ENCODE results near the gene R3HCC1L. TPM values are rescaled to one million over a fixed set of nuclear protein-coding genes. Genes with fewer than 3 reads are reported as not detected.

The R3HCC1L gene
- total RNA-seq, 3 donors from 2014 or later = 12.2 to 28.5 (median 20.6) TPM

- Histone ChIP-seq H3K36me3 (no peaks in the 10 kb centered on the region), H3K4me3 (no peak overlapping the region)
- intact Hi-C loops (cut with DNase I; ENCODE audit: low total_unique reads) = no loop called here
These were observed 110.1 kb downstream of the R3HCC1L start for GRCh38 chr10:98244586-98244985.

DNA sequence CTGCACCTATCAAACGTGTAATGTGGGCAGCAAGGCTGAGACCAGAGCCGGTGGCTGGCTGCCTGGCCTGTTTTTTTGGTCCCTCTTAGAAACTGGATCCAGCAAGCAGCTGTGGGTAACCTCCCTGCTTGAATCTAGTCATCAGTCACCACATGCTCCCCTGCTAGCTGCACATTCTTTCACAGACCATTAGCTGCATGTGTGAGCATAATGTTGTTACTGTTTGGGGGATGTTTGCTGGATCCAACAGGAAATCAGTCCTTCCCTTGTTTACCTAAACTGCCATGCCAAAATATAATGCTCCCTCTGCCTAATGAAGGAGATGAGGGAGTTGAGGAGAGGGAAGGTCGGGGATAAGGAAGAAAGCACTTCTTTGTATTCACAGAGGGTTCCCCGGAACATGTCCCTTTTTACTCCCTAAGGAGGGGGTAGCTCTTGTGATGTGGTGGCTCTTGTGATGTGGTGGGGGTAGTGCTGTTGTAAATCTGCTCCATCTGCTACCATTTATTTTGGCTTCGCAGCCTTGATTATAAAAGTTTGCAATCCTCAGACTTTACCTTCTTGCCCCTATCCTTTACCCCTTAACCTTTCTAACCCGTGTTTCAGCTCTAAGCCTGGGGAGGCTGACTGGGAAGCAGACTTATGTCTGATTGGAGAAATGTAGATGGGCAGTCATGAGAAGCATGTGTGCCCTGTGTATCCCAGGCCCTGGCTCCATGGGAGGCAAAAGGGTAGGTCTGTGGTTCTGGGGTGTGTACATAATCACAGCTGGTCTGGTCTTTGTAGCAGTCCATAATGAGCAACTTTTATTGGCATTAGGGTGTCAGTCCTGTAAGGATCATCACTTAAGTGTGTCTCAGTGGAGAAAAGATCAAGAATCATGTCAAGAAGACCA is 112.7 kb downstream of the R3HCC1L start:
- intact Hi-C loops (cut with DNase I; ENCODE audit: low total_unique reads) = no loop called here
- H3K27me3 ChIP-seq = no peaks in the 10 kb centered on the region
- H3K36me3 ChIP-seq = no peaks in the 10 kb centered on the region
- H3K4me1 ChIP-seq = no peaks in the 10 kb centered on the region
- H3K9me3 ChIP-seq = no peaks in the 10 kb centered on the region
- peak in 1 of 2 donors; percentile 82 for DNase-seq (ENCODE audit: low spot score in 2 of 2)
- peak overlapping the region; percentile 52 to 80 for H3K27ac ChIP-seq
- TF ChIP-seq CTCF (IDR thresholded peaks at IDR 0.05) (no peak), POLR2AphosphoS5 (IDR thresholded peaks at IDR 0.05) (peak in 1 of 3 donors; percentile 36), POLR2A (IDR thresholded peaks at IDR 0.05) (no peak)
- H3K4me3 ChIP-seq = no peak overlapping the region

More at GRCh38 chr10:98244586-98244985, 110.1 kb downstream of the R3HCC1L start:
- TF ChIP-seq POLR2AphosphoS5 (IDR thresholded peaks at IDR 0.05) (no peak), POLR2A (IDR thresholded peaks at IDR 0.05) (no peak), CTCF (IDR thresholded peaks at IDR 0.05) (no peak)
- no peaks in the 10 kb centered on the region for H3K4me1 ChIP-seq
- H3K27ac ChIP-seq = peak overlapping the region; percentile 21 to 37
- no peak for DNase-seq (ENCODE audit: low spot score in 2 of 2)
- H3K9me3 ChIP-seq = no peaks in the 10 kb centered on the region
- H3K27me3 ChIP-seq = no peaks in the 10 kb centered on the region

- H3K4me3 ChIP-seq = no peak overlapping the region
- intact Hi-C loops (cut with DNase I; ENCODE audit: low total_unique reads) = no loop called here
- DNase-seq (ENCODE audit: low spot score in 2 of 2) = no peak
- H3K36me3 ChIP-seq = no peaks in the 10 kb centered on the region
- H3K9me3 ChIP-seq = no peaks in the 10 kb centered on the region
- TF ChIP-seq POLR2A (IDR thresholded peaks at IDR 0.05) (no peak), CTCF (IDR thresholded peaks at IDR 0.05) (no peak), POLR2AphosphoS5 (IDR thresholded peaks at IDR 0.05) (no peak)
- no peaks in the 10 kb centered on the region for H3K27me3 ChIP-seq
- H3K4me1 ChIP-seq = no peaks in the 10 kb centered on the region
- H3K27ac ChIP-seq = peak overlapping the region in 1 of 2 donors; percentile 80
These were observed 113.6 kb downstream of the R3HCC1L start for GRCh38 chr10:98248018-98248417.

DNA sequence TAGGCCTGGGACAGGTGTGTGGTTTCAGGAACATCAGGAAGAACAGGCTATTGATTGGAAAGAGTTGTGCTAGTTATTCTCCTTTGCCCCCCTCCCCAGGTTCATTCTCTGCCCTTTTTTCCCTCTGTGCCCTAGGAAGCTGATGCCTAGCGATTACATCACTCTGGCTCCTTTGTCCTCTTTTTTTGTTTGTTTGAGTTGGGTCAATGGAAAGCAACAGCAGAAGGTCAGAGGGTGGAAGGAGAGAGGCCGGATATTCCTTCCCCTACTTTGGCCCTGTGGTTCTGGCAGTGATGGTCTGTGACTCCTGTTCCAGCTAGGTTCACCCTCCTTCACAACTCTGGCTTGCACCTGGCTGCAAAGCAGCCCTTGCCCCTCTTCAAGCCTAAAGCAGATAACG is 114.7 kb downstream of the R3HCC1L start:
- Histone ChIP-seq H3K4me3 (no peak overlapping the region), H3K27me3 (no peaks in the 10 kb centered on the region), H3K9me3 (no peaks in the 10 kb centered on the region), H3K36me3 (no peaks in the 10 kb centered on the region), H3K4me1 (peaks cover 0 to 4% of the 10 kb centered on the region in 2 donors), H3K27ac (peak overlapping the region in 1 of 2 donors; percentile 80)
- intact Hi-C loops (cut with DNase I; ENCODE audit: low total_unique reads) = no loop called here
- DNase-seq (ENCODE audit: low spot score in 2 of 2) = no peak
- no peak for TF ChIP-seq POLR2AphosphoS5 (IDR thresholded peaks at IDR 0.05)
- TF ChIP-seq POLR2A (IDR thresholded peaks at IDR 0.05) = no peak
- no peak for TF ChIP-seq CTCF (IDR thresholded peaks at IDR 0.05)

DNA sequence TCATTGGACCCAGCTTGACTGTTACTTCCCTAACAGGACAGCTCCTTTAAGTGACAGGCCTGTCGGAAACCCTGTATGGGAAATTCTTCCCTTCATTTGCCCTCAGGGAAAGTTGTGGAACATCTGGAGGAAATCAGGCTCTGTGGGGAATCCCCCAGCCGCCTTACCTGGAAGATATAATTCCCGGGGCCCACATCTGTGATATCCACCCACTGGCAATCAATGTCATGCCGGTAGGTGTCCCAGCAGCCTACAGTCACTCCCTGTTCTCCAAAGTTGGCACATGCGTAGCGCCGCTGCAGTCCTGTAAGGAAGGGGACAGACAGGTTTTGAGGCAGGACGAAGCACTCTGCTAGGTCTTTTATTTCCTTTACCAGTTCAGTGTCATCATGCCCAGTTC is 116.9 kb downstream of the R3HCC1L start:
- Histone ChIP-seq H3K9me3 (no peaks in the 10 kb centered on the region), H3K27ac (peak overlapping the region in 1 of 2 donors; percentile 21), H3K4me3 (no peak overlapping the region), H3K27me3 (no peaks in the 10 kb centered on the region), H3K4me1 (peaks cover 0 to 9% of the 10 kb centered on the region in 2 donors), H3K36me3 (no peaks in the 10 kb centered on the region)
- no peak for DNase-seq (ENCODE audit: low spot score in 2 of 2)
- intact Hi-C loops (cut with DNase I; ENCODE audit: low total_unique reads) = no loop called here
- TF ChIP-seq POLR2A (IDR thresholded peaks at IDR 0.05) = no peak
- TF ChIP-seq CTCF (IDR thresholded peaks at IDR 0.05) = peak in 1 of 3 donors; percentile 9

Data from breast epithelium (tissue), 4 donors.